Panc1 (cell line): ENCODE results near the gene C16orf74. TPM values are rescaled to one million over a fixed set of nuclear protein-coding genes. Genes with fewer than 3 reads are reported as not detected.

Source experiments
- ATAC-seq: fragments of 200-7000 bp; cut with Tn5 transposase; 2 replicates; pipeline ENCODE4 v1.9.1; 2020; ENCODE audit warnings: mild to moderate bottlenecking, moderate library complexity
- BruUV-seq: library from RNA; stranded (reverse); fragments of 400-500 nt; replicated peaks from 2 replicates; lab custom pipeline; 2021; lab: Mats Ljungman, UMichigan
- CTCF ChIA-PET: fragments of 300-600 bp; sonication (Branson Sonifier 250); formaldehyde crosslinking; loops from one replicate; lab custom pipeline; 2022; ENCODE audit warnings: antibody characterized with exemption; lab: Charles Lee
- POLR2A ChIA-PET: fragments of 300-600 bp; sonication (Branson Sonifier 250); formaldehyde crosslinking; loops from one replicate; lab custom pipeline; 2022; ENCODE audit warnings: antibody characterized with exemption; lab: Charles Lee
- DNase-seq: peaks from one replicate; pipeline ENCODE4 v3.0.0-alpha.2; 2010; ENCODE audit warnings: low read depth, low spot score
- H3K27ac ChIP-seq: 2 replicates; pipeline ENCODE4 v1.5.1; 2011; ENCODE audit warnings: mild to moderate bottlenecking, low read length, inconsistent platforms
- H3K27me3 ChIP-seq: fragments of 200-500 bp; sonication (Bioruptor generic); 2 replicates; pipeline ENCODE4 v1.6.0; 2014; ENCODE audit warnings: low read length, inconsistent platforms; ENCODE audit not compliant: control insufficient read depth, insufficient read depth
- H3K36me3 ChIP-seq: fragments of 200-500 bp; sonication (Bioruptor generic); 2 replicates; pipeline ENCODE4 v1.5.1; 2014; ENCODE audit warnings: inconsistent platforms, mild to moderate bottlenecking, low read length, moderate library complexity; ENCODE audit not compliant: control insufficient read depth, insufficient read depth
- H3K4me1 ChIP-seq: 2 replicates; pipeline ENCODE4 v1.5.1; 2011; ENCODE audit warnings: inconsistent platforms, mild to moderate bottlenecking, low read length, moderate library complexity; ENCODE audit not compliant: control insufficient read depth, insufficient read depth
- H3K4me3 ChIP-seq, 2 experiments: 2 replicates each; pipeline ENCODE4 v1.5.1; 2011 to 2012; ENCODE audit warnings: low read depth in 2 of 2, low read length in 2 of 2, mild to moderate bottlenecking in 2 of 2, inconsistent platforms in 1 of 2, moderate library complexity in 1 of 2
- H3K9me3 ChIP-seq: fragments of 200-500 bp; sonication (Bioruptor generic); 2 replicates; pipeline ENCODE4 v1.5.1; 2014; ENCODE audit warnings: low read depth, mild to moderate bottlenecking, inconsistent platforms, low read length, moderate library complexity; ENCODE audit not compliant: control insufficient read depth, insufficient read depth
- CTCF ChIP-seq: fragments of 450-650 bp; IDR thresholded peaks from 2 replicates; pipeline ENCODE4 v1.5.1; 2017; ENCODE audit warnings: mild to moderate bottlenecking
- POLR2AphosphoS5 ChIP-seq: IDR thresholded peaks from 2 replicates; pipeline ENCODE4 v1.6.1; 2012; ENCODE audit warnings: mild to moderate bottlenecking, low read depth, low read length, moderate library complexity
- REST ChIP-seq, 2 experiments: IDR thresholded peaks; 2 replicates each; pipeline ENCODE4 v1.6.1; 2011 to 2012; ENCODE audit warnings: low read depth in 2 of 2, control low read depth in 1 of 2, low read length in 1 of 2, mild to moderate bottlenecking in 1 of 2, moderate library complexity in 1 of 2; ENCODE audit not compliant: insufficient read depth in 1 of 2
- SIN3A ChIP-seq: IDR thresholded peaks from 2 replicates; pipeline ENCODE4 v1.6.1; 2012; ENCODE audit warnings: low read depth, mild to moderate bottlenecking, low read length, moderate library complexity, borderline replicate concordance; ENCODE audit not compliant: insufficient read depth
- TCF7L2 ChIP-seq: IDR thresholded peaks from 2 replicates; pipeline ENCODE4 v1.6.1; 2011; ENCODE audit warnings: mild to moderate bottlenecking, low read depth, low read length, inconsistent platforms
- in situ Hi-C: cut with HindIII; loops from 2 replicates; pipeline ENCODE4 v1.10.0; 2016; ENCODE audit warnings: low sequenced_read_pairs, low pct_unique_long_range_greater_than_20kb
- intact Hi-C: fragments of 100-400 bp; cut with micrococcal nuclease; formaldehyde crosslinking; loops from one replicate; pipeline ENCODE4 v1.10.0; 2022; ENCODE audit not compliant: unreplicated experiment
- total RNA-seq: library from RNA; stranded (reverse); gene quantifications from one replicate; pipeline ENCODE4 v1.2.1, GENCODE V29; 2021; ENCODE audit not compliant: unreplicated experiment

C16orf74 gene
- total RNA-seq, 1 experiment from 2014 or later = 1.5 TPM

GRCh38 chr16:85660843-85661739 lies 89.8 kb downstream of the C16orf74 start:
- POLR2A ChIA-PET = no interaction called here
- H3K4me3 ChIP-seq = no peak overlapping the region
- TF ChIP-seq CTCF = no peak
- no peak for TF ChIP-seq TCF7L2
- no peak for TF ChIP-seq REST (IDR thresholded peaks at IDR 0.05; ENCODE audit: insufficient read depth in 1 of 2, low read depth in 2 of 2, low read length in 1 of 2)
- no peak for TF ChIP-seq POLR2AphosphoS5
- no peak for TF ChIP-seq SIN3A
- no peaks in the 10 kb centered on the region for H3K9me3 ChIP-seq
- in situ Hi-C loops (no loop called here), intact Hi-C loops (no loop called here)
- ATAC-seq = no peak
- H3K4me1 ChIP-seq = no peaks in the 10 kb centered on the region
- DNase-seq = no peak
- CTCF ChIA-PET = no interaction called here
- H3K27ac ChIP-seq = no peak overlapping the region
- H3K27me3 ChIP-seq = no peaks in the 10 kb centered on the region
- no TSS peak for BruUV-seq
- H3K36me3 ChIP-seq = peaks cover 12% of the 10 kb centered on the region; the same call in 1 of the 2 replicates

- TF ChIP-seq CTCF (peak; percentile 90), SIN3A (no peak), TCF7L2 (no peak), POLR2AphosphoS5 (no peak), REST (IDR thresholded peaks at IDR 0.05; ENCODE audit: insufficient read depth in 1 of 2, low read depth in 2 of 2, low read length in 1 of 2) (no peak)
- Histone ChIP-seq H3K27ac (no peak overlapping the region), H3K36me3 (peaks cover 14% of the 10 kb centered on the region; the same call in 1 of the 2 replicates), H3K4me1 (no peaks in the 10 kb centered on the region), H3K27me3 (no peaks in the 10 kb centered on the region), H3K4me3 (no peak overlapping the region), H3K9me3 (no peaks in the 10 kb centered on the region)
- in situ Hi-C loops (no loop called here), intact Hi-C loops (no loop called here)
- peak; percentile 75 for ATAC-seq
- peak; percentile 18 for DNase-seq
- CTCF ChIA-PET = no interaction called here
- BruUV-seq = no TSS peak
- POLR2A ChIA-PET = no interaction called here
These were observed 90.9 kb downstream of the C16orf74 start for GRCh38 chr16:85659805-85660511.
